SK-N-SH (cell line): ENCODE measurements around the gene ACAP3. TPM values are rescaled to one million over a fixed set of nuclear protein-coding genes. Genes with fewer than 3 reads are reported as not detected.

Source experiments
- CTCF ChIA-PET: fragments of 300-600, 350-600 bp; formaldehyde crosslinking; extraction: SDS; loops from one replicate; lab custom pipeline; 2021; lab: Yijun Ruan, JAX
- POLR2A ChIA-PET: fragments of 350-600 bp; sonication (Branson Sonifier 250); formaldehyde crosslinking; extraction: SDS; loops from one replicate; lab custom pipeline; 2020; ENCODE audit warnings: antibody characterized with exemption, inconsistent platforms; lab: Yijun Ruan, JAX
- DNase-seq: peaks from one replicate; pipeline ENCODE4 v3.0.0; 2012
- H2AFZ ChIP-seq: fragments of 200-600 bp; sonication (generic); 2 replicates; pipeline ENCODE4 v1.8.1; 2016; ENCODE audit warnings: antibody characterized with exemption, mild to moderate bottlenecking, low read depth
- H3F3A ChIP-seq: fragments of 200-600 bp; sonication (generic); replicated peaks from 2 replicates; pipeline ENCODE3; 2016; ENCODE audit warnings: antibody characterized with exemption, mild to moderate bottlenecking; ENCODE audit not compliant: insufficient read depth
- H3K27ac ChIP-seq, 2 experiments: fragments of 200-500 bp in 1 of 2; fragments of 200-600 bp in 1 of 2; sonication (Bioruptor generic) in 1 of 2; sonication (generic), shearing (Covaris generic) in 1 of 2; 2 replicates each; pipeline versions ENCODE4 v1.5.1 to v1.6.1; 2014 to 2016; ENCODE audit warnings: low read depth in 2 of 2, inconsistent platforms in 1 of 2, low read length in 1 of 2, mild to moderate bottlenecking in 1 of 2, mixed read lengths in 1 of 2
- H3K27me3 ChIP-seq: fragments of 200-600 bp; sonication (generic), shearing (Covaris generic); 2 replicates; pipeline ENCODE4 v1.6.1; 2016; ENCODE audit warnings: mixed run types; ENCODE audit not compliant: insufficient read depth
- H3K36me3 ChIP-seq, 2 experiments: fragments of 200-500 bp in 1 of 2; fragments of 200-600 bp in 1 of 2; sonication (Bioruptor generic) in 1 of 2; sonication (generic) in 1 of 2; replicated peaks in 1 of 2; 2 replicates each; pipeline versions ENCODE3 to v1.5.1; 2014 to 2016; ENCODE audit warnings: low read length in 1 of 2, mild to moderate bottlenecking in 1 of 2; ENCODE audit not compliant: insufficient read depth in 2 of 2, control insufficient read depth in 1 of 2
- H3K4me1 ChIP-seq, 2 experiments: fragments of 200-500 bp in 1 of 2; fragments of 200-600 bp in 1 of 2; sonication (Bioruptor generic) in 1 of 2; sonication (generic), shearing (Covaris generic) in 1 of 2; 2 replicates each; pipeline versions ENCODE4 v1.5.1 to v1.6.1; 2014 to 2016; ENCODE audit warnings: low read depth in 1 of 2, low read length in 1 of 2, mixed run types in 1 of 2; ENCODE audit not compliant: insufficient read depth in 2 of 2, control insufficient read depth in 1 of 2
- H3K4me2 ChIP-seq: fragments of 200-600 bp; sonication (generic), shearing (Covaris generic); 2 replicates; pipeline ENCODE4 v1.6.1; 2017; ENCODE audit warnings: mixed run types
- H3K4me3 ChIP-seq, 2 experiments: fragments of 200-500 bp in 1 of 2; fragments of 200-600 bp in 1 of 2; sonication (Bioruptor generic) in 1 of 2; sonication (generic), shearing (Covaris generic) in 1 of 2; 2 replicates each; pipeline versions ENCODE4 v1.5.1 to v1.8.1; 2014 to 2016; ENCODE audit warnings: low read depth in 2 of 2, inconsistent platforms in 1 of 2, low read length in 1 of 2, mild to moderate bottlenecking in 1 of 2, mixed read lengths in 1 of 2, moderate library complexity in 1 of 2
- H3K79me2 ChIP-seq: fragments of 200-600 bp; sonication (generic); 2 replicates; pipeline ENCODE4 v1.8.1; 2017; ENCODE audit warnings: mild to moderate bottlenecking; ENCODE audit not compliant: insufficient read depth
- H3K9ac ChIP-seq: fragments of 200-600 bp; sonication (generic); 2 replicates; pipeline ENCODE4 v1.6.1; 2017; ENCODE audit warnings: mixed run types
- H3K9me2 ChIP-seq: fragments of 200-600 bp; sonication (generic); 2 replicates; pipeline ENCODE4 v1.6.1; 2017; ENCODE audit warnings: mixed run types
- H3K9me3 ChIP-seq: fragments of 200-600 bp; sonication (generic); 2 replicates; pipeline ENCODE4 v1.6.1; 2017; ENCODE audit warnings: mixed run types, mild to moderate bottlenecking, moderate library complexity
- H4K20me1 ChIP-seq: fragments of 200-600 bp; sonication (generic); 2 replicates; pipeline ENCODE4 v1.6.1; 2017; ENCODE audit warnings: mild to moderate bottlenecking, mixed run types; ENCODE audit not compliant: insufficient read depth
- CHD2 ChIP-seq: fragments of 150-350 bp; IDR thresholded peaks from 2 replicates; pipeline ENCODE4 v1.6.1; 2018; ENCODE audit warnings: low read length; ENCODE audit not compliant: partially characterized antibody
- EZH2phosphoT487 ChIP-seq: fragments of 200-600 bp; sonication (generic); IDR thresholded peaks from 2 replicates; pipeline ENCODE4 v1.6.1; 2017; ENCODE audit warnings: low read depth, mixed run types, mild to moderate bottlenecking, antibody characterized with exemption, moderate library complexity, borderline replicate concordance
- FOSL2 ChIP-seq: IDR thresholded peaks from 2 replicates; pipeline ENCODE4 v1.4.0; 2012; ENCODE audit warnings: low read depth, mild to moderate bottlenecking, moderate library complexity, borderline replicate concordance
- GABPA ChIP-seq: IDR thresholded peaks from 2 replicates; pipeline ENCODE4 v1.4.0; 2012; ENCODE audit warnings: low read depth, mild to moderate bottlenecking
- GATA2 ChIP-seq: sonication (generic); formaldehyde crosslinking; IDR thresholded peaks from 2 replicates; pipeline ENCODE4 v1.5.0; 2020; ENCODE audit warnings: mild to moderate bottlenecking, missing genetic modification reagents
- NRF1 ChIP-seq: IDR thresholded peaks from 2 replicates; pipeline ENCODE4 v1.6.1; 2012; ENCODE audit warnings: low read depth, mild to moderate bottlenecking, low read length
- POLR2AphosphoS5 ChIP-seq: IDR thresholded peaks from 2 replicates; pipeline ENCODE4 v1.6.1; 2012; ENCODE audit warnings: low read depth, low read length
- RAD21 ChIP-seq: IDR thresholded peaks from 2 replicates; pipeline ENCODE4 v1.6.1; 2012; ENCODE audit warnings: mild to moderate bottlenecking, low read length
- RFX5 ChIP-seq: IDR thresholded peaks from 2 replicates; pipeline ENCODE4 v1.6.1; 2012; ENCODE audit warnings: mild to moderate bottlenecking, improper control_type of control experiment, low read length
- SIN3A ChIP-seq: IDR thresholded peaks from 2 replicates; pipeline ENCODE4 v1.6.1; 2012; ENCODE audit warnings: low read depth, mild to moderate bottlenecking, low read length, moderate library complexity, borderline replicate concordance
- TAF1 ChIP-seq: IDR thresholded peaks from 2 replicates; pipeline ENCODE4 v1.6.1; 2012; ENCODE audit warnings: low read depth, mild to moderate bottlenecking, low read length, moderate library complexity, borderline replicate concordance
- TEAD4 ChIP-seq: IDR thresholded peaks from 2 replicates; pipeline ENCODE4 v1.4.0; 2012; ENCODE audit warnings: mild to moderate bottlenecking, borderline replicate concordance; ENCODE audit not compliant: insufficient read depth
- YY1 ChIP-seq: IDR thresholded peaks from 2 replicates; pipeline ENCODE4 v1.4.0; 2012; ENCODE audit warnings: low read depth, mild to moderate bottlenecking
- WGBS: methylation state at CpG from one replicate; pipeline ENCODE4 v1.1.6; 2017; ENCODE audit warnings: low lambda C conversion rate; 5-methylcytosine and 5-hydroxymethylcytosine counted together
- polyA plus RNA-seq, 3 experiments: library from polyadenylated mRNA; depleted of rRNA; stranded (reverse); fragments of >200 nt; gene quantifications; 2 replicates each; pipeline ENCODE4 v1.2.3, GENCODE V29; 2012
- TF ChIP-seq, protein P1 (sequence below): fragments of 150-350 bp; IDR thresholded peaks from 2 replicates; pipeline ENCODE4 v1.6.1; 2016; ENCODE audit warnings: mild to moderate bottlenecking, low read depth, low read length
- TF ChIP-seq, protein P2 (sequence below): IDR thresholded peaks from 2 replicates; pipeline ENCODE4; 2012
- TF ChIP-seq, protein P3 (sequence below): IDR thresholded peaks from 2 replicates; pipeline ENCODE4 v1.4.0; 2012; ENCODE audit warnings: low read depth
- TF ChIP-seq, protein P4 (sequence below): fragments of 150-350 bp; IDR thresholded peaks from 2 replicates; pipeline ENCODE4 v1.6.1; 2017; ENCODE audit warnings: antibody characterized with exemption, low read length, low read depth, borderline replicate concordance

Gene ACAP3
- polyA plus RNA-seq, 1 of the 3 experiments (the other 2 are of a cell fraction): 51.7 TPM

DNA sequence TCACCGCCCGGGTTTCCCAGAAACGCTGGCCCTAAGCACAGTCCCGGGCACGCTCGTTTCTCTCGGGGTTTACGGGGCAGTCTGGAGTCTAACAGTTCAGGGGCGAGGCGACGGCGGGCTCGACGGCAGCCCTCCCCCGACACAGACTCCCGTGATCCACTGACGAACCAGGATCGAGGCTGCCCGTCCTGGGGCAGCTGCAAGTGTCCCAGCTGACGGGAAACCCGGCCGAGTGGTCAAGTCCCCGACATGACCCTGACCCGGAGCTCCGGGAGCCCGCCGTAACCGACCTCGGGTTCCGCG, 34.6 kb downstream of the ACAP3 start:
- POLR2A ChIA-PET: interaction anchor here (1.0 to 1.4 kb wide), 4 partner anchors 9 to 116 kb away, joined by 3 to 4 read pairs (median 4); no protein-coding TSS in a partner anchor
- 0% methylated on average over 1 of the region's 31 CpGs for WGBS
- Histone ChIP-seq H3K36me3 (peaks cover 0 to 4% of the 10 kb centered on the region in 2 experiments), H4K20me1 (peaks cover 47% of the 10 kb centered on the region), H3K9me3 (no peaks in the 10 kb centered on the region), H3K9me2 (no peaks in the 10 kb centered on the region), H3K27ac (peak overlapping the region; percentile 47 to 67; a peak in 3 of 4 replicates), H3K4me2 (peak overlapping the region; percentile 96), H3K9ac (peak overlapping the region; percentile 83), H3F3A (no peaks in the 10 kb centered on the region), H3K79me2 (peaks cover 49% of the 10 kb centered on the region), H2AFZ (no peak overlapping the region), H3K4me1 (peaks cover 0 to 28% of the 10 kb centered on the region in 2 experiments; a peak in 1 of 4 replicates), H3K4me3 (peak overlapping the region; percentile 76 to 84), H3K27me3 (no peaks in the 10 kb centered on the region)
- TF ChIP-seq, protein P1, sequence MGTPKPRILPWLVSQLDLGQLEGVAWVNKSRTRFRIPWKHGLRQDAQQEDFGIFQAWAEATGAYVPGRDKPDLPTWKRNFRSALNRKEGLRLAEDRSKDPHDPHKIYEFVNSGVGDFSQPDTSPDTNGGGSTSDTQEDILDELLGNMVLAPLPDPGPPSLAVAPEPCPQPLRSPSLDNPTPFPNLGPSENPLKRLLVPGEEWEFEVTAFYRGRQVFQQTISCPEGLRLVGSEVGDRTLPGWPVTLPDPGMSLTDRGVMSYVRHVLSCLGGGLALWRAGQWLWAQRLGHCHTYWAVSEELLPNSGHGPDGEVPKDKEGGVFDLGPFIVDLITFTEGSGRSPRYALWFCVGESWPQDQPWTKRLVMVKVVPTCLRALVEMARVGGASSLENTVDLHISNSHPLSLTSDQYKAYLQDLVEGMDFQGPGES: no peak
- no peak for TF ChIP-seq NRF1
- no peak for TF ChIP-seq YY1
- TF ChIP-seq GATA2 (CRISPR knock-in tag): no peak
- no peak for TF ChIP-seq TEAD4
- TF ChIP-seq POLR2AphosphoS5: no peak
- TF ChIP-seq CHD2: no peak
- TF ChIP-seq, protein P2, sequence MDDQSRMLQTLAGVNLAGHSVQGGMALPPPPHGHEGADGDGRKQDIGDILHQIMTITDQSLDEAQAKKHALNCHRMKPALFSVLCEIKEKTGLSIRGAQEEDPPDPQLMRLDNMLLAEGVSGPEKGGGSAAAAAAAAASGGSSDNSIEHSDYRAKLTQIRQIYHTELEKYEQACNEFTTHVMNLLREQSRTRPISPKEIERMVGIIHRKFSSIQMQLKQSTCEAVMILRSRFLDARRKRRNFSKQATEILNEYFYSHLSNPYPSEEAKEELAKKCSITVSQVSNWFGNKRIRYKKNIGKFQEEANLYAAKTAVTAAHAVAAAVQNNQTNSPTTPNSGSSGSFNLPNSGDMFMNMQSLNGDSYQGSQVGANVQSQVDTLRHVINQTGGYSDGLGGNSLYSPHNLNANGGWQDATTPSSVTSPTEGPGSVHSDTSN: no peak
- no peak for TF ChIP-seq GABPA
- TF ChIP-seq RAD21: no peak
- TF ChIP-seq FOSL2: no peak
- no peak for TF ChIP-seq EZH2phosphoT487
- TF ChIP-seq TAF1: no peak
- CTCF ChIA-PET: interaction anchor here (1.0 to 1.8 kb wide), 3 partner anchors 17 to 98 kb away, joined by 3 to 10 read pairs (median 4); no protein-coding TSS in a partner anchor
- no peak for DNase-seq

DNA sequence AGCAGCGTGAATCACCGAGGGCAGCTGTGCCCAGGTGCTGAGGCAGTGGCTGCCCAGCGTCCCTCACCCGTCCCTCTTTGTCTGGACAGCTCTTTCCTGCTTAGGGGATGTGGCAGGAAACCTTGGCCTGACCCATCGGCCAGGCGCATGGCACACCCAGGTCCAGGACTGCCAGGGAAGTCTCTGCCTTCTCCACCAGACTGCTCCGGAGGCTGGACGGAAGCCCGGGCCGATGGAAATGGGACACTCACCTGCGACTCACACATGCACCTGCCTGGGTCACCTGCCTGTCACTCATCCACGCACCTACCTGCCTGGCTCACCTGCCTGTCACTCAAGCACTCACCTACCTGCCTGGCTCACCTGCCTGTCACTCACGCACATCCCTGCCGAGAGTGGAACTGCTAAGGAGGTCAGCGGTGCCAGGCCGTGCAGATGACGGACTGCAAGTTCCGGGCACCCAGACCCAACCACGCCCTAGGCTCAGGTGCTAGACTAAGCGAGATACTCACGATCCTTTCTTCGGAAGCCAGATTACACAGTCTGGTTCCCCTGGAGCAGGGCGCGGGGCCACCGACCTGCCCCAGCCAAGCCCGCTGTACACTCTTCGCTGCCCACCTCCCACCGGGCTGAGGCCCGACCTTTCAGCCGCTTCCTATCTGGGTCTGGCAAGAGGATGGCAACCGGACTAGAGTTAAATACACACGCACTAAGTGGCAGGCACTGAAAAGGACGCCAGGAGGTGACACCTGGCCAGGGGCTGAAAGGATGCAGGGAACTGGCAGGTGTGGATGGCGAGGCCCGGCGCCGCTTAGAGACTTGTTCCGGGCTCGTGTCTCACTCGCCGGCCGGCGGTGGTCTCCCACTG, 35.2 kb downstream of the ACAP3 start:
- H3K36me3 ChIP-seq: peaks cover 0 to 6% of the 10 kb centered on the region in 2 experiments
- H3F3A ChIP-seq: no peaks in the 10 kb centered on the region
- peak overlapping the region in 1 of 2 experiments; percentile 47; a peak in 2 of 4 replicates for H3K27ac ChIP-seq
- no peaks in the 10 kb centered on the region for H3K9me3 ChIP-seq
- peak overlapping the region; percentile 76 to 84 for H3K4me3 ChIP-seq
- no peak for DNase-seq
- no peaks in the 10 kb centered on the region for H3K9me2 ChIP-seq
- H3K4me1 ChIP-seq: peaks cover 0 to 28% of the 10 kb centered on the region in 2 experiments; a peak in 1 of 4 replicates
- H3K4me2 ChIP-seq: peak overlapping the region; percentile 96
- no peak overlapping the region; the same call in 1 of the 2 replicates for H2AFZ ChIP-seq
- TF ChIP-seq SIN3A: no peak
- TF ChIP-seq POLR2AphosphoS5: no peak
- TF ChIP-seq CHD2: no peak
- TF ChIP-seq, protein P3, sequence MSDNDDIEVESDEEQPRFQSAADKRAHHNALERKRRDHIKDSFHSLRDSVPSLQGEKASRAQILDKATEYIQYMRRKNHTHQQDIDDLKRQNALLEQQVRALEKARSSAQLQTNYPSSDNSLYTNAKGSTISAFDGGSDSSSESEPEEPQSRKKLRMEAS: no peak
- no peak for TF ChIP-seq GABPA
- no peak for TF ChIP-seq GATA2 (CRISPR knock-in tag)
- TF ChIP-seq, protein P4, sequence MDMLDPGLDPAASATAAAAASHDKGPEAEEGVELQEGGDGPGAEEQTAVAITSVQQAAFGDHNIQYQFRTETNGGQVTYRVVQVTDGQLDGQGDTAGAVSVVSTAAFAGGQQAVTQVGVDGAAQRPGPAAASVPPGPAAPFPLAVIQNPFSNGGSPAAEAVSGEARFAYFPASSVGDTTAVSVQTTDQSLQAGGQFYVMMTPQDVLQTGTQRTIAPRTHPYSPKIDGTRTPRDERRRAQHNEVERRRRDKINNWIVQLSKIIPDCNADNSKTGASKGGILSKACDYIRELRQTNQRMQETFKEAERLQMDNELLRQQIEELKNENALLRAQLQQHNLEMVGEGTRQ: no peak
- TF ChIP-seq, protein P1: no peak
- TF ChIP-seq RFX5: no peak
- ChIA-PET POLR2A (interaction anchor here (1.0 to 1.1 kb wide), 2 partner anchors 116 to 150 kb away, joined by 3 to 4 read pairs; no protein-coding TSS in a partner anchor), CTCF (interaction anchor here (1.0 to 2.5 kb wide), 4 partner anchors 12 to 19 kb away, joined by 3 to 10 read pairs (median 5); no protein-coding TSS in a partner anchor)
- H3K9ac ChIP-seq: peak overlapping the region; percentile 83
- peaks cover 55% of the 10 kb centered on the region for H3K79me2 ChIP-seq
- H3K27me3 ChIP-seq: no peaks in the 10 kb centered on the region
- peaks cover 52% of the 10 kb centered on the region for H4K20me1 ChIP-seq
- 28% methylated on average over 31 of the region's 43 CpGs for WGBS
